Endodermal cell (in vitro differentiated cells): ENCODE results near the gene ESM1. TPM values are rescaled to one million over a fixed set of nuclear protein-coding genes. Genes with fewer than 3 reads are reported as not detected.

Source experiments
- DNase-seq: peaks from one replicate; pipeline ENCODE4 v3.0.0-alpha.2; 2017
- H3K27ac ChIP-seq: 2 replicates; pipeline ENCODE4 v1.5.1; 2013; ENCODE audit warnings: mild to moderate bottlenecking, low read depth, low read length, moderate library complexity
- H3K27me3 ChIP-seq: 2 replicates; pipeline ENCODE4 v1.6.1; 2013; ENCODE audit warnings: mild to moderate bottlenecking, low read length, moderate library complexity; ENCODE audit not compliant: insufficient read depth, control insufficient read depth, poor library complexity, severe bottlenecking
- H3K36me3 ChIP-seq: 2 replicates; pipeline ENCODE4 v1.7.0; 2013; ENCODE audit warnings: mild to moderate bottlenecking, low read length, moderate library complexity; ENCODE audit not compliant: control insufficient read depth, insufficient read depth
- H3K4me1 ChIP-seq: one replicate; pipeline ENCODE4 v1.7.0; 2013; ENCODE audit warnings: low read length; ENCODE audit not compliant: control insufficient read depth, insufficient read depth
- H3K4me3 ChIP-seq: 2 replicates; pipeline ENCODE4 v1.5.1; 2013; ENCODE audit warnings: mild to moderate bottlenecking, low read length, moderate library complexity
- H3K9ac ChIP-seq: 2 replicates; pipeline ENCODE4 v1.6.1; 2013; ENCODE audit warnings: mild to moderate bottlenecking, low read length, moderate library complexity; ENCODE audit not compliant: poor library complexity, severe bottlenecking; ENCODE audit errors: extremely low read depth
- H3K9me3 ChIP-seq: 2 replicates; pipeline ENCODE4 v1.6.1; 2013; ENCODE audit warnings: mild to moderate bottlenecking, low read length, moderate library complexity; ENCODE audit not compliant: control insufficient read depth
- H3K27ac Mint-ChIP-seq: 2 replicates; pipeline ENCODE4 v1.8.0; 2020; ENCODE audit warnings: mixed read lengths
- H3K27me3 Mint-ChIP-seq: 2 replicates; pipeline ENCODE4 v1.8.0; 2021; ENCODE audit warnings: mild to moderate bottlenecking, mixed read lengths; ENCODE audit not compliant: insufficient read depth
- H3K36me3 Mint-ChIP-seq: 2 replicates; pipeline ENCODE4 v1.8.0; 2020; ENCODE audit warnings: low read depth, mixed read lengths
- H3K4me1 Mint-ChIP-seq: 2 replicates; pipeline ENCODE4 v1.8.0; 2020; ENCODE audit warnings: mixed read lengths
- H3K4me3 Mint-ChIP-seq: 2 replicates; pipeline ENCODE4 v1.8.0; 2020; ENCODE audit warnings: mild to moderate bottlenecking, moderate library complexity, mixed read lengths
- H3K9me3 Mint-ChIP-seq: 2 replicates; pipeline ENCODE4 v1.8.0; 2020; ENCODE audit warnings: mild to moderate bottlenecking, mixed read lengths
- CTCF ChIP-seq: fragments of 200-600 bp; sonication (generic); conservative IDR thresholded peaks from 2 replicates; pipeline ENCODE4 v1.5.0; 2021; ENCODE audit warnings: antibody characterized with exemption, mild to moderate bottlenecking
- WGBS, 2 experiments: methylation state at CpG; one replicate each; pipeline versions ENCODE4 v1.1.5 to v1.1.7; 2013; ENCODE audit warnings: missing lambda C conversion rate in 2 of 2, mixed read lengths in 1 of 2; ENCODE audit not compliant: insufficient coverage in 1 of 2, insufficient read length in 1 of 2; 5-methylcytosine and 5-hydroxymethylcytosine counted together
- total RNA-seq, 2 donors: library from RNA; stranded (reverse); fragmentation: NEBNext Ultra II Directional in 1 of 2; extraction: Animal tissue kit (Norgen Biotek cat#: 25700) in 1 of 2; gene quantifications; 2 replicates in 1 of 2; 3 replicates in 1 of 2; pipeline ENCODE4 v1.2.1, GENCODE V29; 2021

The ESM1 gene
- total RNA-seq, 2 donors from 2014 or later = not detected

DNA sequence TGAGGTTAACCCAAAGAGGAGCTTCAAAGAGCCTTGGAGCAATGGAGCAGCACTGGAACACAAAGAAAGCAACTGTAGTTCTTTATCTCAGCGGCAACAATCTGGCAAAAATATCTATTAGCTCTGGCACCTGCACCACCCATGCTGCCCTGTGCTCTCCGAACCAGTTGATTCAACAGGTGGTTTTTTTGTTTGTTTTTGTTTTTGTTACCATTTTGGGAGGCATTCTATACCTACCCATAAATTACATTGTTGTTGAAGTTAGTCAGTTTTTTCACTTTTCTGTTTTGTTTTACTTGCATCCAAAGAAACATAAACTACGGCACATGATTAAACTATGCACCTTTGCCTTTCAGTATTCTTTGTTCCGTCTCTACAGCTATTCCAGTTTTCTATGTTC, 16.2 kb downstream of the ESM1 start:
- DNase-seq = no peak
- H3K36me3 Mint-ChIP-seq = no peaks in the 10 kb centered on the region
- H3K27ac ChIP-seq = no peak overlapping the region

DNA sequence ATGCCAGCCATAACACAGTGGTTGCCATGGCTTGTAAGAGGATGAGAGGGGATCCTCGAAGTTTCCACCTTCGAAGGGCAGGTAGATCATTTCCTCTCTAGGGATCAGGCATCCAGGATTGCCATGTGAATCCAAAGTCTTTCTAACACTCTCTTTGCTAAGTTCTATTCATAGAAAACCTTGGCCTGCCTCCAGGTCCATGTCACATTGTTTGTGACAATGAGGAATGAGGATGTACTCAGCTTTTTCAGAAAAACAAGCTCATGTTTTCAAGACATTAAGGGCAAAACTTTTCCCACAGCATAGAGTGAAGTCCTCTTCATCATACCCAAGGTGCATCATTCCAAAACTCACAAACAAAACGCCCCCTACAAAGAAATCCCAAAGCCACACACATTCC, 19.6 kb downstream of the ESM1 start:
- Histone ChIP-seq H3K4me3 (no peak overlapping the region), H3K9me3 (no peaks in the 10 kb centered on the region), H3K27me3 (no peaks in the 10 kb centered on the region), H3K9ac (no peak overlapping the region), H3K4me1 (no peaks in the 10 kb centered on the region), H3K27ac (no peak overlapping the region), H3K36me3 (no peaks in the 10 kb centered on the region)
- Mint-ChIP-seq H3K36me3 (no peaks in the 10 kb centered on the region), H3K27me3 (peaks cover 13% of the 10 kb centered on the region), H3K4me3 (no peak overlapping the region), H3K27ac (no peak overlapping the region), H3K4me1 (peaks cover 4% of the 10 kb centered on the region), H3K9me3 (peaks cover 7% of the 10 kb centered on the region)
- DNase-seq = no peak
- TF ChIP-seq CTCF = no peak
- 73 to 100% methylated on average over 2 to 3 of the region's 3 CpGs for WGBS, 2 experiments

More for the DNA sequence above, 16.2 kb downstream of the ESM1 start:
- Histone ChIP-seq H3K4me3 (no peak overlapping the region), H3K9ac (no peak overlapping the region), H3K36me3 (no peaks in the 10 kb centered on the region), H3K9me3 (no peaks in the 10 kb centered on the region), H3K4me1 (no peaks in the 10 kb centered on the region), H3K27me3 (no peaks in the 10 kb centered on the region)
- H3K27me3 Mint-ChIP-seq = peaks cover 5% of the 10 kb centered on the region
- no peak for TF ChIP-seq CTCF
- no peak overlapping the region for H3K4me3 Mint-ChIP-seq
- H3K9me3 Mint-ChIP-seq = peaks cover 7% of the 10 kb centered on the region
- 91 to 100% methylated on average over 2 to 3 of the region's 4 CpGs for WGBS, 2 experiments
- no peak overlapping the region for H3K27ac Mint-ChIP-seq
- peaks cover 4% of the 10 kb centered on the region for H3K4me1 Mint-ChIP-seq

- no peak for DNase-seq
- Histone ChIP-seq H3K27ac (no peak overlapping the region), H3K36me3 (no peaks in the 10 kb centered on the region), H3K4me1 (no peaks in the 10 kb centered on the region), H3K4me3 (no peak overlapping the region), H3K9me3 (no peaks in the 10 kb centered on the region), H3K27me3 (no peaks in the 10 kb centered on the region), H3K9ac (no peak overlapping the region)
- H3K27ac Mint-ChIP-seq = no peak overlapping the region
- TF ChIP-seq CTCF = no peak
- H3K9me3 Mint-ChIP-seq = peaks cover 7% of the 10 kb centered on the region
- peaks cover 6% of the 10 kb centered on the region for H3K4me1 Mint-ChIP-seq
- no peaks in the 10 kb centered on the region for H3K36me3 Mint-ChIP-seq
- H3K4me3 Mint-ChIP-seq = no peak overlapping the region
- peaks cover 20% of the 10 kb centered on the region for H3K27me3 Mint-ChIP-seq
Observed at GRCh38 chr5:54964405-54964804, 21.0 kb downstream of the ESM1 start.
